B cell (primary cell): ENCODE measurements around the gene KDF1. TPM values are rescaled to one million over a fixed set of nuclear protein-coding genes. Genes with fewer than 3 reads are reported as not detected.

Experiments
- ATAC-seq: fragments of 200-7000 bp; cut with Tn5 transposase; one replicate; pipeline ENCODE4 v1.10.0; 2021; ENCODE audit warnings: low read depth, mild to moderate bottlenecking, moderate number of reproducible peaks, moderate library complexity
- CTCF ChIA-PET: fragments of 350-600 bp; sonication (Branson Sonifier 250); formaldehyde crosslinking; loops from one replicate; lab custom pipeline; 2021; ENCODE audit warnings: antibody characterized with exemption, inconsistent platforms; lab: Charles Lee
- POLR2A ChIA-PET: fragments of 350-600 bp; sonication (Branson Sonifier 250); formaldehyde crosslinking; loops from one replicate; lab custom pipeline; 2021; ENCODE audit warnings: antibody characterized with exemption; lab: Charles Lee
- DNase-seq: peaks from one replicate; pipeline ENCODE4 v3.0.0; 2013
- H2AFZ ChIP-seq: 2 replicates; pipeline ENCODE4 v1.6.1; 2012; ENCODE audit warnings: mild to moderate bottlenecking, low read depth, low read length; ENCODE audit not compliant: insufficient read depth, poor library complexity, severe bottlenecking
- H3K27ac ChIP-seq, 2 donors: 1 replicate in 1 of 2; 2 replicates in 1 of 2; pipeline ENCODE4 v1.5.1; 2012 to 2013; ENCODE audit warnings: low read length in 2 of 2, mild to moderate bottlenecking in 2 of 2, moderate library complexity in 1 of 2
- H3K27me3 ChIP-seq, 4 experiments: fragments of 200-600 bp in 1 of 4; sonication (generic) in 1 of 4; replicated peaks in 1 of 4; 1 replicate in 2 of 4; 2 replicates in 2 of 4; pipeline versions ENCODE4 v1.6.1 to v1.7.0; 2013 to 2016; ENCODE audit warnings: low read length in 3 of 4, mild to moderate bottlenecking in 2 of 4, mixed read lengths in 1 of 4, moderate library complexity in 1 of 4; ENCODE audit not compliant: insufficient read depth in 4 of 4, control insufficient read depth in 3 of 4; ENCODE audit errors: control extremely low read depth in 1 of 4
- H3K36me3 ChIP-seq, 2 experiments: replicated peaks in 1 of 2; 1 replicate in 1 of 2; 2 replicates in 1 of 2; pipeline versions ENCODE4 v1.6.1 to v1.7.1; 2013; ENCODE audit warnings: low read length in 1 of 2; ENCODE audit not compliant: insufficient read depth in 2 of 2, control insufficient read depth in 1 of 2; ENCODE audit errors: control extremely low read depth in 1 of 2, extremely low read depth in 1 of 2
- H3K4me1 ChIP-seq, 2 donors: fragments of 200-600 bp in 1 of 2; sonication (generic) in 1 of 2; 1 replicate in 1 of 2; 2 replicates in 1 of 2; pipeline versions ENCODE4 v1.5.1 to v1.6.1; 2013 to 2017; ENCODE audit warnings: low read length in 2 of 2; ENCODE audit not compliant: control insufficient read depth in 2 of 2, insufficient read depth in 2 of 2
- H3K4me2 ChIP-seq: replicated peaks from 2 replicates; pipeline ENCODE3; 2012; ENCODE audit warnings: mild to moderate bottlenecking, low read depth, low read length; ENCODE audit not compliant: poor library complexity, severe bottlenecking
- H3K4me3 ChIP-seq, 5 experiments: fragments of 200-600 bp in 1 of 5; sonication (generic) in 1 of 5; 1 replicate in 3 of 5; 2 replicates in 2 of 5; pipeline versions ENCODE4 v1.5.1 to v1.7.0; 2011 to 2016; ENCODE audit warnings: low read length in 4 of 5, mild to moderate bottlenecking in 4 of 5, low read depth in 2 of 5, control low read depth in 1 of 5, moderate library complexity in 1 of 5; ENCODE audit not compliant: insufficient read depth in 1 of 5; ENCODE audit errors: control extremely low read depth in 1 of 5, extremely low read depth in 1 of 5
- H3K79me2 ChIP-seq: fragments of 200-600 bp; sonication (generic); one replicate; pipeline ENCODE4 v1.6.0; 2016; ENCODE audit warnings: low read length; ENCODE audit not compliant: control insufficient read depth, insufficient read depth
- H3K9ac ChIP-seq: fragments of 200-600 bp; sonication (generic); 2 replicates; pipeline ENCODE4 v1.6.1; 2017; ENCODE audit warnings: mild to moderate bottlenecking, low read length, moderate library complexity
- H3K9me3 ChIP-seq, 3 donors: one replicate each; pipeline versions ENCODE4 v1.6.1 to v1.7.1; 2013; ENCODE audit warnings: low read length in 2 of 3; ENCODE audit not compliant: control insufficient read depth in 2 of 3, insufficient read depth in 1 of 3; ENCODE audit errors: control extremely low read depth in 1 of 3
- H4K20me1 ChIP-seq: 2 replicates; pipeline ENCODE4 v1.6.0; 2012; ENCODE audit warnings: mild to moderate bottlenecking, low read length; ENCODE audit not compliant: insufficient read depth, control insufficient read depth, poor library complexity, severe bottlenecking
- H3K27ac Mint-ChIP-seq: one replicate; pipeline ENCODE4 v1.8.0; 2021; ENCODE audit warnings: mixed read lengths
- H3K27me3 Mint-ChIP-seq: one replicate; pipeline ENCODE4 v1.8.0; 2021; ENCODE audit warnings: mixed read lengths
- H3K4me1 Mint-ChIP-seq: one replicate; pipeline ENCODE4 v1.8.0; 2021; ENCODE audit warnings: mixed read lengths
- H3K4me3 Mint-ChIP-seq: one replicate; pipeline ENCODE4 v1.8.0; 2021; ENCODE audit warnings: mixed read lengths
- H3K9me3 Mint-ChIP-seq: one replicate; pipeline ENCODE4 v1.8.0; 2022; ENCODE audit warnings: mixed read lengths; ENCODE audit not compliant: insufficient read depth
- EZH2 ChIP-seq: IDR thresholded peaks from 2 replicates; pipeline ENCODE4 v1.6.1; 2012; ENCODE audit warnings: borderline replicate concordance, low read depth, mild to moderate bottlenecking, moderate library complexity, low read length; ENCODE audit not compliant: insufficient read depth, poor library complexity, severe bottlenecking
- WGBS: methylation state at CpG from one replicate; pipeline ENCODE4 v1.1.5; 2013; ENCODE audit warnings: missing lambda C conversion rate; ENCODE audit not compliant: insufficient coverage; 5-methylcytosine and 5-hydroxymethylcytosine counted together
- intact Hi-C: fragments of 100-400 bp; cut with micrococcal nuclease; formaldehyde crosslinking; loops from one replicate; pipeline ENCODE4 v1.10.0; 2022
- polyA plus RNA-seq: library from polyadenylated mRNA; depleted of rRNA; stranded (reverse); fragments of >200 nt; gene quantifications from 2 replicates; pipeline ENCODE4 v1.2.3, GENCODE V29; 2012
- total RNA-seq, 2 donors: library from RNA; stranded (reverse); fragments of 120-200 nt in 1 of 2; gene quantifications; 1 replicate in 1 of 2; 2 replicates in 1 of 2; pipeline versions ENCODE4 v1.2.3 to v1.2.4, GENCODE V29; 2013 to 2022
- TF ChIP-seq, protein P1 (sequence below): fragments of 200-600 bp; IDR thresholded peaks from one replicate; pipeline ENCODE4 v1.8.0; 2022; ENCODE audit warnings: antibody characterized with exemption, mild to moderate bottlenecking

The KDF1 gene
- total and polyA plus RNA-seq, 2 donors (not counting 1 experiment from before 2014, with no cell fraction given), result 0.74 to 2.6 TPM

- Histone ChIP-seq H3K4me3 (no peak overlapping the region), H2AFZ (no peak overlapping the region), H3K4me2 (no peak overlapping the region), H3K27ac (no peak overlapping the region), H4K20me1 (no peaks in the 10 kb centered on the region), H3K36me3 (no peaks in the 10 kb centered on the region), H3K9ac (no peak overlapping the region), H3K9me3 (peaks cover 0 to 6% (median 0%) of the 10 kb centered on the region in 3 donors), H3K27me3 (peaks cover 0 to 31% (median 21%) of the 10 kb centered on the region in 4 experiments), H3K4me1 (peaks cover 28 to 40% of the 10 kb centered on the region in 2 donors), H3K79me2 (no peaks in the 10 kb centered on the region)
- H3K4me3 Mint-ChIP-seq, result no peak overlapping the region
- CTCF ChIA-PET, result interaction anchor here (0.7 to 7.4 kb wide), 16 partner anchors 8 to 664 kb away, joined by 3 to 84 read pairs (median 4); partner anchors contain the start of gene TENT5B
- H3K4me1 Mint-ChIP-seq, result peaks cover 30% of the 10 kb centered on the region
- no peaks in the 10 kb centered on the region for H3K9me3 Mint-ChIP-seq
- DNase-seq (peak; percentile 13), ATAC-seq (no peak)
- H3K27ac Mint-ChIP-seq, result no peak overlapping the region
- TF ChIP-seq, protein P1, sequence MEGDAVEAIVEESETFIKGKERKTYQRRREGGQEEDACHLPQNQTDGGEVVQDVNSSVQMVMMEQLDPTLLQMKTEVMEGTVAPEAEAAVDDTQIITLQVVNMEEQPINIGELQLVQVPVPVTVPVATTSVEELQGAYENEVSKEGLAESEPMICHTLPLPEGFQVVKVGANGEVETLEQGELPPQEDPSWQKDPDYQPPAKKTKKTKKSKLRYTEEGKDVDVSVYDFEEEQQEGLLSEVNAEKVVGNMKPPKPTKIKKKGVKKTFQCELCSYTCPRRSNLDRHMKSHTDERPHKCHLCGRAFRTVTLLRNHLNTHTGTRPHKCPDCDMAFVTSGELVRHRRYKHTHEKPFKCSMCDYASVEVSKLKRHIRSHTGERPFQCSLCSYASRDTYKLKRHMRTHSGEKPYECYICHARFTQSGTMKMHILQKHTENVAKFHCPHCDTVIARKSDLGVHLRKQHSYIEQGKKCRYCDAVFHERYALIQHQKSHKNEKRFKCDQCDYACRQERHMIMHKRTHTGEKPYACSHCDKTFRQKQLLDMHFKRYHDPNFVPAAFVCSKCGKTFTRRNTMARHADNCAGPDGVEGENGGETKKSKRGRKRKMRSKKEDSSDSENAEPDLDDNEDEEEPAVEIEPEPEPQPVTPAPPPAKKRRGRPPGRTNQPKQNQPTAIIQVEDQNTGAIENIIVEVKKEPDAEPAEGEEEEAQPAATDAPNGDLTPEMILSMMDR, result no peak
- no peak for TF ChIP-seq EZH2
- 80% methylated on average over 7 of the region's 11 CpGs for WGBS
- intact Hi-C loops, result no loop called here
- H3K27me3 Mint-ChIP-seq, result peaks cover 22% of the 10 kb centered on the region
- POLR2A ChIA-PET, result no interaction called here
These were observed 38.4 kb upstream of the KDF1 start for GRCh38 chr1:26998429-26999300.

DNA sequence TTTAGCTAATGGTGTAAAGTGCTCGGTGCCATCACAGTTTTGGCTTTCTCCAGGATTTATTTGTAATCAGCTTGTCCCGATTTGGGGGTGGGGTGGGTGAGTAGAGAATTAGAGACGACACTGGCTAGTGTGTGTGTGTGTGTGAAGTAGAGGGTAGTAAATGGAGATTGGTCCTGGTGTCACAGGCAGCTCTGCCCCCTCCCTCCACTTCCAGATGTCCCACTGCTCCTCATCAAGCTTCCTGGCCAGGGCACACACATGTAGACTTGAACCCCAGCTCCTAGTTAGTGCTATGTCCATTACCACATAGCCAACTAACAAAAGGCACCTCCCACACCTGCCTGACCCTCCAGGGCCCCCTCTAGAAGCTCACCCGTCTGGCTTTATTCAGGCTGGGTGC, 36.4 kb upstream of the KDF1 start:
- ATAC-seq (no peak), DNase-seq (peak; percentile 20)
- Mint-ChIP-seq H3K27ac (no peak overlapping the region), H3K27me3 (peaks cover 30% of the 10 kb centered on the region), H3K9me3 (no peaks in the 10 kb centered on the region), H3K4me1 (peaks cover 22% of the 10 kb centered on the region), H3K4me3 (no peak overlapping the region)
- H3K4me2 ChIP-seq, result no peak overlapping the region
- H3K27ac ChIP-seq, result no peak overlapping the region
- peaks cover 0 to 13% (median 0%) of the 10 kb centered on the region in 3 donors for H3K9me3 ChIP-seq
- no peak overlapping the region for H3K9ac ChIP-seq
- H3K79me2 ChIP-seq, result no peaks in the 10 kb centered on the region
- H3K4me1 ChIP-seq, result peaks cover 22 to 33% of the 10 kb centered on the region in 2 donors
- TF ChIP-seq, protein P1, result no peak
- TF ChIP-seq EZH2, result no peak
- H3K36me3 ChIP-seq, result no peaks in the 10 kb centered on the region
- peaks cover 0 to 45% (median 27%) of the 10 kb centered on the region in 4 experiments for H3K27me3 ChIP-seq
- ChIA-PET CTCF (interaction anchor here (0.6 to 7.4 kb wide), 15 partner anchors 8 to 1369 kb away, joined by 3 to 84 read pairs (median 6); partner anchors contain the start of gene TENT5B), POLR2A (interaction anchor here (0.7 kb wide), 1 partner anchor 124 kb away, joined by 5 read pairs; no protein-coding TSS in a partner anchor)
- 90% methylated on average over 3 of the region's 4 CpGs for WGBS
- H3K4me3 ChIP-seq, result no peak overlapping the region
- no peak overlapping the region for H2AFZ ChIP-seq
- intact Hi-C loops, result loop anchor here (1.0 kb wide), 3 partner anchors 48 to 159 kb away; partner anchors contain the start of gene SLC9A1
- H4K20me1 ChIP-seq, result no peaks in the 10 kb centered on the region
